ENCODE measurements around the gene EXD3. TPM values are rescaled to one million over a fixed set of nuclear protein-coding genes. Genes with fewer than 3 reads are reported as not detected.
A peak's percentile ranks its signal among the peaks of the same experiment; 100 is the strongest.
"Not testable (repeated sequence)": the region's sequence is repeated elsewhere in the genome, so short reads cannot be mapped to it uniquely, and the experiment has no call there.

Gene EXD3
- total and polyA plus RNA-seq, 8 donors = 12.9 to 105 (median 24.0) TPM

DNA sequence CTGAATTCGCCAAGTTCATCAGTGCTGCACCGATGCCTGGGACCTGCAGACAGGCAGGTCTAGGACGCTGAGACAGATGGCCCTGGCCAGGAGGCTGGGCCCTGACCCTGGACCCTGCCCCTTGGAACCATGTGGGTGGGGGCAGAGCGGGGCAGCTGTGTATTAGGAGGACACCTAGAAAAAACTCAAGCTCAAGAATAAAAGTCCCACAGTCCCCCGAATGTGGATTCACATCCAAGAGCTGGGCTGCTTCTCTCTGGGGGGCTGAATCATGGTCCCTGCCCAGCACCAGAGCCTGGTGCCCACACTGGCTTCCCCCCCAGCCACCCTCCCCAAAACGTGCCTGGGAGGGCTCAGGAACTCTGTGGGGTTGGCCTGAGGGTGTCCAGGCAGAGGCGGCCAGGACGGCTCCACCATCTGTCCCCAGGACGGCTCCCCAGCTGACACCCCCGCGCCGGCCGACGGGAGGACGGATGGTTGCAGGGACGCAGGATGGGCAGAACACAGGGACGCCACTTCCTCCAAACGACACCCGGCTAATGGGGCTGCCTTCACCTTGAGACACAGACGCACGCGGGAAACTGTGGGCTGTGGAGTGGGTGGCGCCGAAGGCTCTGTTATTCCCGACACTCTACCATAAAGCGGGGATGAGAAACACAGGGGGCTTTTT, 34.9 kb downstream of the EXD3 start:
- WGBS, 5 donors = 84 to 88% (median 86%) methylated on average over 19 to 26 of the region's 26 CpGs
- intact Hi-C loops (cut with DNase I; ENCODE audit: low total_unique reads) = no loop called here
- no peak overlapping the region for H3K4me3 ChIP-seq
- peak overlapping the region; percentile 29 to 64 (median 50) for H3K27ac ChIP-seq
- peaks cover 0 to 49% (median 25%) of the 10 kb centered on the region in 4 donors for H3K36me3 ChIP-seq
- TF ChIP-seq, protein P1, sequence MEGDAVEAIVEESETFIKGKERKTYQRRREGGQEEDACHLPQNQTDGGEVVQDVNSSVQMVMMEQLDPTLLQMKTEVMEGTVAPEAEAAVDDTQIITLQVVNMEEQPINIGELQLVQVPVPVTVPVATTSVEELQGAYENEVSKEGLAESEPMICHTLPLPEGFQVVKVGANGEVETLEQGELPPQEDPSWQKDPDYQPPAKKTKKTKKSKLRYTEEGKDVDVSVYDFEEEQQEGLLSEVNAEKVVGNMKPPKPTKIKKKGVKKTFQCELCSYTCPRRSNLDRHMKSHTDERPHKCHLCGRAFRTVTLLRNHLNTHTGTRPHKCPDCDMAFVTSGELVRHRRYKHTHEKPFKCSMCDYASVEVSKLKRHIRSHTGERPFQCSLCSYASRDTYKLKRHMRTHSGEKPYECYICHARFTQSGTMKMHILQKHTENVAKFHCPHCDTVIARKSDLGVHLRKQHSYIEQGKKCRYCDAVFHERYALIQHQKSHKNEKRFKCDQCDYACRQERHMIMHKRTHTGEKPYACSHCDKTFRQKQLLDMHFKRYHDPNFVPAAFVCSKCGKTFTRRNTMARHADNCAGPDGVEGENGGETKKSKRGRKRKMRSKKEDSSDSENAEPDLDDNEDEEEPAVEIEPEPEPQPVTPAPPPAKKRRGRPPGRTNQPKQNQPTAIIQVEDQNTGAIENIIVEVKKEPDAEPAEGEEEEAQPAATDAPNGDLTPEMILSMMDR (IDR thresholded peaks at IDR 0.05) = no peak
- TF ChIP-seq POLR2A (IDR thresholded peaks at IDR 0.05) (no peak), EP300 (IDR thresholded peaks at IDR 0.05) (no peak), POLR2AphosphoS5 (IDR thresholded peaks at IDR 0.05) (no peak)
- no peak for DNase-seq
- peaks cover 0 to 8% (median 0%) of the 10 kb centered on the region in 4 donors for H3K4me1 ChIP-seq
- no peaks in the 10 kb centered on the region for H3K27me3 ChIP-seq
- no peaks in the 10 kb centered on the region for H3K9me3 ChIP-seq

DNA sequence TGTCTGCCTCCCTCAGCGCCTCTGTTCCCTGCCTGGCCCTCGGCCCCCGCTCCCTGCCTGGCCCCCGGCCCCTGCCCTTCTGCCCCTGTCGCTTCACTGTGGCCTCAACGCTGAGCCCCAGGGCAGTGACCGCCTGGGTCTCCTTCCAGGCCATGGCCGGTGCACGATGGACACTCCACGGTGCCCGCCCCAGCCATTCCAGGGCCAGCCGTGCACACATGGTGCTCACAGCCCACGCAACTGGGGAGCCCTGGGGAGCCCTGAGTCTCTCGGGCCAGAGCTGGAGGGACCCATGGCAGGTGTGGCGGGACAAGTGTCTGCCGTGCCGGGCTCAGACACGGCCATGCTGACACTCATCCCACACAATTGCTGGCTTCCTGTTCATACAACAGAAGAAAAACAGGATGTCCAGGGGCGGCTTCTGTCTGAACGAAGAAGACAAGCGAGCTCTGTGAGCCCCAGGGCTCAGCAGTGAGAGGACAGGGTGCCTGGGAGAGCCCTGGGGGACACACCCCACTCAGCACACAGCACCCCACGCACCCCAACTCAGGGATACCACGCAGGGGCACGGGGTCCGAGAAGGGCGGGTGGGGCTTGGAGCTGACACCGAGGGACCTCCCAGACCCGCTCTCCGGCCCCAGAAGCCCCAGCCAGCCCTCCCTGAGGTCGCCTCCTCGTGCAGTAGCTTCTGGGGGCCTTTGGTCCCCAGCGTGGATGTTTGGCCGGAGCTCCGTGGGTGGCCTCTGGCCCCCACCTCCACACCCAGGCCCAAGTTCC, 35.7 kb downstream of the EXD3 start:
- 62 to 78% (median 71%) methylated on average over 18 to 34 of the region's 34 CpGs for WGBS, 5 donors
- intact Hi-C loops (cut with DNase I; ENCODE audit: low total_unique reads) = no loop called here

DNA sequence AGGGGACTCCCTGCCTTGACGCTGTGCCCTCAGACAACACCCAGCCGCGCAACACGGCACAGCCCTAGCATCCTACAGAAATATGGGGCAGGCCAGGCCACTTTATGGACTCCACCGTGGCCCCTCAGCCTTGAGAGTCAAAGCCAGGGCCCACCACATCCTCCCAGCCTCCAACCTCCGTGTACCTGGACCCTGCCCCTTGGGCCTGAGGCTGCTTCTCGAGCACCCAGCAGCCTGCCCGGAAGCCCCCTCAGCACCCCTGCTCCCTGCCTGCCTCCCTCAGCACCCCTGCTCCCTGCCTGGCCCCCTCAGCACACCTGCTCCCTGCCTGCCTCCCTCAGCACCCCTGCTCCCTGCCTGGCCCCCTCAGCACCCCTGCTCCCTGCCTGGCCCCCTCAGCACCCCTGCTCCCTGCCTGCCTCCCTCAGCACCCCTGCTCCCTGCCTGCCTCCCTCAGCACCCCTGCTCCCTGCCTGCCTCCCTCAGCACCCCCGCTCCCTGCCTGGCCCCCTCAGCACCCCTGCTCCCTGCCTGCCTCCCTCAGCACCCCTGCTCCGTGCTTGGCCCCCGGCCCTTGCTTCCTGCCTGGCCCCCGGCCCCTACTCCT, 36.4 kb downstream of the EXD3 start:
- peak overlapping the region in 3 of 5 donors; percentile 50 to 64 (median 56) for H3K27ac ChIP-seq
- WGBS, 5 donors = 76 to 92% (median 87%) methylated on average over 12 of the region's 12 CpGs
- H3K9me3 ChIP-seq; H3K27me3 ChIP-seq; H3K4me3 ChIP-seq; intact Hi-C loops (cut with DNase I; ENCODE audit: low total_unique reads); H3K4me1 ChIP-seq: not testable (repeated sequence)
- H3K36me3 ChIP-seq = peaks cover 0 to 45% (median 14%) of the 10 kb centered on the region in 4 donors
- peak in 1 of 2 donors; percentile 5 for DNase-seq

More for the DNA sequence above, 35.7 kb downstream of the EXD3 start:
- TF ChIP-seq, protein P1 (IDR thresholded peaks at IDR 0.05) = no peak
- no peak for TF ChIP-seq EP300 (IDR thresholded peaks at IDR 0.05)
- TF ChIP-seq POLR2AphosphoS5 (IDR thresholded peaks at IDR 0.05) = no peak
- TF ChIP-seq POLR2A (IDR thresholded peaks at IDR 0.05) = no peak
- Histone ChIP-seq H3K4me1 (peaks cover 0 to 8% (median 0%) of the 10 kb centered on the region in 4 donors), H3K9me3 (no peaks in the 10 kb centered on the region), H3K27me3 (no peaks in the 10 kb centered on the region), H3K36me3 (peaks cover 0 to 49% (median 20%) of the 10 kb centered on the region in 4 donors), H3K27ac (peak overlapping the region; percentile 29 to 64 (median 50)), H3K4me3 (no peak overlapping the region)
- no peak for DNase-seq

DNA sequence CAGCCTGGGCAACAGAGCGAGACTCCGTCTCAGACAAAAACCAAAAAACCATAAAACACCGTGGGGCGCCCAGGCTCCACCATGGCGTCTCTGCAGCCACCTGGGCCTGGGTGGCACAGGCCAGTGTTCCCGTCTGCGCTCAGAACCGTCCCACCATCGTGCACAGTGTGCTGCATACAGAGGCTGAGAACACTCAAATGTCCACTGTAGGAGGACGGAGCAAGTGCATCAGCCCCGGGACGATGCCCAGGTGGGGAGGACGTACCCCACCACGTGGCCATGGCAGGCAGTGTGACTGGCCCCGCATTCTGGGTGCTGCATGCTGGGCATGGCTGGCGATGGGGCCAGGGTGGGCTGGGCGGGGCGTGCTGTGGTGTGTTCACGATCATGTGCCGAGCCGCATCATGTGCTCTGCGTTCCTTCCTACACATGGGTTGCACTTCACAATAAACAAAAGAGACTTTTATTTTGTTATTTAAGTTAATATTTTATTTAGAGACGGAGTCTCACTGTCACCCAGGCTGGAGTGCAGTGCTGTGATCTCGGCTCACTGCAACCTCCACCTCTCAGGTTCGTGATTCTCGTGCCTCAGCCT, 37.8 kb downstream of the EXD3 start:
- no peak overlapping the region for H3K4me3 ChIP-seq
- H3K36me3 ChIP-seq = peaks cover 0 to 42% (median 14%) of the 10 kb centered on the region in 4 donors
- DNase-seq = peak in 1 of 2 donors; percentile 0
- no peaks in the 10 kb centered on the region for H3K9me3 ChIP-seq
- WGBS, 5 donors = 92 to 96% (median 93%) methylated on average over 14 to 26 of the region's 26 CpGs
- no peak overlapping the region for H3K27ac ChIP-seq
- intact Hi-C loops (cut with DNase I; ENCODE audit: low total_unique reads) = no loop called here
- TF ChIP-seq POLR2A (IDR thresholded peaks at IDR 0.05) (no peak), POLR2AphosphoS5 (IDR thresholded peaks at IDR 0.05) (no peak), EP300 (IDR thresholded peaks at IDR 0.05) (no peak)
- TF ChIP-seq, protein P1 (IDR thresholded peaks at IDR 0.05) = no peak
- H3K27me3 ChIP-seq = no peaks in the 10 kb centered on the region
- no peaks in the 10 kb centered on the region for H3K4me1 ChIP-seq

Measured in stomach (tissue), 9 donors.